ENCODE measurements around the gene C1QL2.

GRCh38 chr2:119144806-119145205 is 13.7 kb downstream of the C1QL2 start:
- TF ChIP-seq CTCF (IDR thresholded peaks at IDR 0.05) = no peak
- TF ChIP-seq POLR2A (IDR thresholded peaks at IDR 0.05) = no peak

All from gastroesophageal sphincter (tissue), 3 donors.